Kidney (tissue), 14 donors: ENCODE measurements around the gene DNM2. TPM values are rescaled to one million over a fixed set of nuclear protein-coding genes. Genes with fewer than 3 reads are reported as not detected.
"Not testable (repeated sequence)": the region's sequence is repeated elsewhere in the genome, so short reads cannot be mapped to it uniquely, and the experiment has no call there.

Experiments
- DNase-seq, 5 donors: peaks; one replicate each; pipeline ENCODE4 v3.0.0-alpha.2; 2013 to 2020
- FAIRE-seq: peaks from 2 replicates; lab custom pipeline; 2012; peaks lifted over from hg19 to GRCh38; lab: Jason Lieb, UNC
- H3K27ac ChIP-seq, 2 donors: one replicate each; pipeline ENCODE4 v1.7.0; 2013; ENCODE audit warnings: low read depth in 2 of 2, low read length in 2 of 2, inconsistent platforms in 1 of 2
- H3K27me3 ChIP-seq: one replicate; pipeline ENCODE4 v1.7.1; 2013; ENCODE audit warnings: low read length, inconsistent platforms; ENCODE audit not compliant: control insufficient read depth, insufficient read depth
- H3K36me3 ChIP-seq, 3 donors: one replicate each; pipeline versions ENCODE4 v1.7.0 to v1.7.1; 2013; ENCODE audit warnings: low read length in 3 of 3, control low read depth in 1 of 3, inconsistent platforms in 1 of 3; ENCODE audit not compliant: insufficient read depth in 3 of 3, control insufficient read depth in 2 of 3
- H3K4me1 ChIP-seq, 3 donors: one replicate each; pipeline versions ENCODE4 v1.7.0 to v1.7.1; 2013; ENCODE audit warnings: low read length in 3 of 3, inconsistent platforms in 1 of 3, low read depth in 1 of 3; ENCODE audit not compliant: control insufficient read depth in 2 of 3, insufficient read depth in 2 of 3
- H3K4me3 ChIP-seq, 3 donors: one replicate each; pipeline versions ENCODE4 v1.7.0 to v1.8.1; 2013; ENCODE audit warnings: low read length in 3 of 3, control low read depth in 1 of 3, inconsistent platforms in 1 of 3
- H3K9ac ChIP-seq, 3 donors: one replicate each; pipeline versions ENCODE4 v1.7.0 to v1.7.1; 2013; ENCODE audit warnings: low read length in 3 of 3, control low read depth in 1 of 3, inconsistent platforms in 1 of 3
- H3K9me3 ChIP-seq, 3 donors: one replicate each; pipeline versions ENCODE4 v1.7.0 to v1.7.1; 2013; ENCODE audit warnings: low read length in 3 of 3, control low read depth in 1 of 3, inconsistent platforms in 1 of 3; ENCODE audit not compliant: control insufficient read depth in 2 of 3, insufficient read depth in 1 of 3
- CTCF ChIP-seq: IDR thresholded peaks from 3 replicates; pipeline ENCODE4 v1.5.1; 2012; ENCODE audit warnings: mild to moderate bottlenecking, moderate library complexity, borderline replicate concordance; ENCODE audit not compliant: insufficient read depth; ENCODE audit errors: extremely low read depth
- intact Hi-C: fragments of 100-400 bp; cut with DNase I; formaldehyde crosslinking; loops from one replicate; pipeline ENCODE4 v1.11.1; 2022
- polyA plus RNA-seq: library from polyadenylated mRNA; stranded (reverse); fragments of 350-450 nt; fragmentation: Illumina TruSeq; extraction: RNeasy Lipid Tissue Mini Kit (QIAGEN cat#74804); gene quantifications from one replicate; pipeline ENCODE4 v1.2.3, GENCODE V29; 2014; ENCODE audit warnings: low read depth, low replicate concordance; ENCODE audit not compliant: insufficient read depth
- total RNA-seq: library from RNA; stranded (reverse); fragmentation: NEBNext Ultra II Directional; extraction: Animal tissue kit (Norgen Biotek cat#: 25700); gene quantifications from one replicate; pipeline ENCODE4 v1.2.1, GENCODE V29; 2021
- donor health status: control.
- donor health status: control.
- donor health status: control.
- donor health status: control.
- donor health status: control.
- donor health status: DM: yes; HTN: yes; CAD: no.
- donor health status: Normal renal cell carcinoma (clear cell type).

The DNM2 gene
- total and polyA plus RNA-seq, 2 donors from 2014 or later: 79.0 to 226 TPM

- DNase-seq: no peak
- H3K9me3 ChIP-seq: no peaks in the 10 kb centered on the region
- H3K36me3 ChIP-seq: peaks cover 4 to 27% (median 13%) of the 10 kb centered on the region in 3 donors
- H3K4me1 ChIP-seq: peaks cover 0 to 4% (median 0%) of the 10 kb centered on the region in 3 donors
- H3K4me3 ChIP-seq: no peak overlapping the region
- intact Hi-C loops: no loop called here
- no peak for TF ChIP-seq CTCF
- no peak for FAIRE-seq
- H3K27ac ChIP-seq: no peak overlapping the region
- no peaks in the 10 kb centered on the region for H3K27me3 ChIP-seq
- H3K9ac ChIP-seq: no peak overlapping the region
Measured at GRCh38 chr19:10670876-10671804, 46.7 kb upstream of the DNM2 start.

- H3K9me3 ChIP-seq, H3K27ac ChIP-seq, intact Hi-C loops, DNase-seq, FAIRE-seq, H3K27me3 ChIP-seq, H3K4me1 ChIP-seq, H3K9ac ChIP-seq, H3K4me3 ChIP-seq: not testable (repeated sequence)
- H3K36me3 ChIP-seq: peaks cover 5 to 27% (median 15%) of the 10 kb centered on the region in 3 donors
Measured at GRCh38 chr19:10671922-10672321, 46.0 kb upstream of the DNM2 start.

- H3K4me1 ChIP-seq, intact Hi-C loops, FAIRE-seq, H3K9me3 ChIP-seq, H3K4me3 ChIP-seq, H3K27me3 ChIP-seq, H3K27ac ChIP-seq, DNase-seq, H3K9ac ChIP-seq: not testable (repeated sequence)
- H3K36me3 ChIP-seq: peaks cover 22 to 58% (median 41%) of the 10 kb centered on the region in 3 donors
Measured at GRCh38 chr19:10675214-10675613, 42.7 kb upstream of the DNM2 start.

GRCh38 chr19:10677751-10678150 is 40.1 kb upstream of the DNM2 start:
- H3K9me3 ChIP-seq: no peaks in the 10 kb centered on the region
- H3K9ac ChIP-seq: no peak overlapping the region
- H3K36me3 ChIP-seq: peaks cover 29 to 72% (median 59%) of the 10 kb centered on the region in 3 donors
- H3K4me1 ChIP-seq: no peaks in the 10 kb centered on the region
- H3K27me3 ChIP-seq: no peaks in the 10 kb centered on the region
- no peak overlapping the region for H3K4me3 ChIP-seq
- DNase-seq (no peak), FAIRE-seq (no peak)
- intact Hi-C loops: no loop called here
- no peak overlapping the region for H3K27ac ChIP-seq
- no peak for TF ChIP-seq CTCF
